ENCODE data around the gene ATP4B.

Gene ATP4B

GRCh38 chr13:113605461-113605860 lies 52.5 kb downstream of the ATP4B start:
- DNase-seq, result no peak

GRCh38 chr13:113604186-113604585 lies 53.8 kb downstream of the ATP4B start:
- no peak for DNase-seq

GRCh38 chr13:113603116-113603710 lies 54.8 kb downstream of the ATP4B start:
- no peak for DNase-seq

GRCh38 chr13:113602291-113602988 lies 55.6 kb downstream of the ATP4B start:
- no peak for DNase-seq

- DNase-seq, result no peak
Observed at GRCh38 chr13:113601166-113602070, 56.6 kb downstream of the ATP4B start.

- DNase-seq, result no peak
Observed at GRCh38 chr13:113599391-113599790, 58.6 kb downstream of the ATP4B start.

All from NCI-H524 treated with DMSO at 0.1 percent for 48 hours (cell line).